Measurements from ENCODE around the gene PTTG1IP.

The PTTG1IP gene

GRCh38 chr21:44874240-44874496 lies 678 bp upstream of the PTTG1IP start (continued):
- TF ChIP-seq KLF10 (tag by site-specific recombination; IDR thresholded peaks at IDR 0.05) (0 out of 2 replicates have a peak, but pooled peaks have one; percentile 9), MYNN (tag by site-specific recombination; IDR thresholded peaks at IDR 0.05; ENCODE audit: borderline replicate concordance) (no peak), ZNF394 (tag by site-specific recombination; IDR thresholded peaks at IDR 0.05; ENCODE audit: borderline replicate concordance) (peak; percentile 68), ZNF324 (tag by site-specific recombination; IDR thresholded peaks at IDR 0.05) (0 out of 2 replicates have a peak, but pooled peaks have one; percentile 57), ZNF335 (tag by site-specific recombination; conservative IDR thresholded peaks at IDR 0.05) (no peak), ZNF654 (tag by site-specific recombination; IDR thresholded peaks at IDR 0.05; ENCODE audit: low read depth) (no peak), ZNF707 (tag by site-specific recombination; IDR thresholded peaks at IDR 0.05) (no peak), ZNF354C (tag by site-specific recombination; IDR thresholded peaks at IDR 0.05; ENCODE audit: borderline replicate concordance, low read depth) (no peak), MZF1 (tag by site-specific recombination; IDR thresholded peaks at IDR 0.05; ENCODE audit: borderline replicate concordance) (0 out of 2 replicates have a peak, but pooled peaks have one; percentile 58), ZSCAN30 (tag by site-specific recombination; IDR thresholded peaks at IDR 0.05) (no peak), KLF9 (tag by site-specific recombination; IDR thresholded peaks at IDR 0.05; ENCODE audit: low read depth) (no peak), REPIN1 (tag by site-specific recombination; IDR thresholded peaks at IDR 0.05; ENCODE audit: low read depth) (no peak; the same call in 1 of the 2 replicates), FEZF1 (tag by site-specific recombination; IDR thresholded peaks at IDR 0.05) (no peak)

GRCh38 chr21:44872649-44873355 lies 688 bp downstream of the PTTG1IP start:
- CTCF ChIA-PET = interaction anchor here (0.6 to 1.1 kb wide), 5 partner anchors 59 to 264 kb away, joined by 3 to 4 read pairs (median 4); no protein-coding TSS in a partner anchor
- POLR2A ChIA-PET = interaction anchor here (0.5 to 2.2 kb wide), 15 partner anchors 15 to 534 kb away, joined by 3 to 22 read pairs (median 5); partner anchors contain the start of genes POFUT2, SLX9, SUMO3 and UBE2G2
- Histone ChIP-seq H3K27ac (ENCODE audit: extremely low read depth, low read depth, low read length) (peak overlapping the region; percentile 65), H3K4me3 (ENCODE audit: low read depth, low read length) (peak overlapping the region; percentile 79), H3K4me1 (ENCODE audit: control insufficient read depth, insufficient read depth, low read length) (peaks cover 28% of the 10 kb centered on the region), H3K9me3 (ENCODE audit: control insufficient read depth, insufficient read depth, low read depth, low read length) (no peaks in the 10 kb centered on the region), H3K36me3 (ENCODE audit: control insufficient read depth in 2 of 2, insufficient read depth in 1 of 2, low read length in 2 of 2) (no peaks in the 10 kb centered on the region; a peak in 1 of 3 replicates)
- TF ChIP-seq ZBTB20 (tag by site-specific recombination; IDR thresholded peaks at IDR 0.05) = peak; percentile 11; the same call in 1 of the 2 replicates
- TF ChIP-seq ZBTB17 (tag by site-specific recombination; IDR thresholded peaks at IDR 0.05) = peak; percentile 62
- no peak for TF ChIP-seq ZNF416 (tag by site-specific recombination; IDR thresholded peaks at IDR 0.05)
- no peak for TF ChIP-seq KLF7 (tag by site-specific recombination; IDR thresholded peaks at IDR 0.05; ENCODE audit: borderline replicate concordance)
- TF ChIP-seq ZNF624 (tag by site-specific recombination; IDR thresholded peaks at IDR 0.05) = no peak
- no peak for TF ChIP-seq ZEB2 (tag by site-specific recombination; IDR thresholded peaks at IDR 0.05)
- 0 out of 2 replicates have a peak, but pooled peaks have one; percentile 34 for TF ChIP-seq PATZ1 (tag by site-specific recombination; IDR thresholded peaks at IDR 0.05)
- TF ChIP-seq ZNF660 (tag by site-specific recombination; IDR thresholded peaks at IDR 0.05) = no peak
- no peak for TF ChIP-seq ZNF16 (tag by site-specific recombination; IDR thresholded peaks at IDR 0.05; ENCODE audit: low read depth)
- no peak for TF ChIP-seq ZNF146 (tag by site-specific recombination; IDR thresholded peaks at IDR 0.05)
- no peak for TF ChIP-seq ZNF548 (tag by site-specific recombination; IDR thresholded peaks at IDR 0.05)
- TF ChIP-seq ZNF423 (tag by site-specific recombination; IDR thresholded peaks at IDR 0.05) = no peak
- no peak for TF ChIP-seq ZNF426 (tag by site-specific recombination; IDR thresholded peaks at IDR 0.05)
- peak; percentile 79 for TF ChIP-seq GLIS1 (tag by site-specific recombination; IDR thresholded peaks at IDR 0.05)
- no peak for TF ChIP-seq ZNF571 (tag by site-specific recombination; IDR thresholded peaks at IDR 0.05)
- TF ChIP-seq ZNF654 (tag by site-specific recombination; IDR thresholded peaks at IDR 0.05; ENCODE audit: low read depth) = no peak
- TF ChIP-seq ZNF302 (tag by site-specific recombination; IDR thresholded peaks at IDR 0.05; ENCODE audit: low read depth) = no peak
- TF ChIP-seq ZNF76 (tag by site-specific recombination; IDR thresholded peaks at IDR 0.05; ENCODE audit: borderline replicate concordance, low read depth) = 0 out of 2 replicates have a peak, but pooled peaks have one; percentile 40
- TF ChIP-seq GLIS2 (tag by site-specific recombination; IDR thresholded peaks at IDR 0.05) = peak; percentile 32; the same call in 1 of the 2 replicates
- TF ChIP-seq ZNF214 (tag by site-specific recombination; IDR thresholded peaks at IDR 0.05; ENCODE audit: borderline replicate concordance) = no peak
- 0 out of 2 replicates have a peak, but pooled peaks have one; percentile 14 for TF ChIP-seq ZNF394 (tag by site-specific recombination; IDR thresholded peaks at IDR 0.05; ENCODE audit: borderline replicate concordance)
- TF ChIP-seq ZNF777 (tag by site-specific recombination; IDR thresholded peaks at IDR 0.05; ENCODE audit: borderline replicate concordance) = no peak; the same call in 1 of the 2 replicates
- TF ChIP-seq EGR2 (tag by site-specific recombination; IDR thresholded peaks at IDR 0.05; ENCODE audit: low read depth) = no peak
- no peak for TF ChIP-seq ZNF843 (tag by site-specific recombination; IDR thresholded peaks at IDR 0.05)

Measured in HEK293 (cell line).